Fibroblast of mammary gland (primary cell): ENCODE data around the gene USB1.

Experiments
- DNase-seq: peaks from one replicate; pipeline ENCODE4 v3.0.0-alpha.2; 2010; ENCODE audit warnings: low read depth
- H3K4me3 ChIP-seq: 2 replicates; pipeline ENCODE4 v1.5.1; 2011; ENCODE audit warnings: low read depth, mild to moderate bottlenecking, low read length, moderate library complexity; ENCODE audit not compliant: control insufficient read depth
- TF ChIP-seq, protein P1 (sequence below): conservative IDR thresholded peaks from 2 replicates; pipeline ENCODE4 v1.5.1; 2011; ENCODE audit warnings: low read depth, low read length, inconsistent platforms; ENCODE audit not compliant: control insufficient read depth, insufficient read depth

The USB1 gene, protein sequence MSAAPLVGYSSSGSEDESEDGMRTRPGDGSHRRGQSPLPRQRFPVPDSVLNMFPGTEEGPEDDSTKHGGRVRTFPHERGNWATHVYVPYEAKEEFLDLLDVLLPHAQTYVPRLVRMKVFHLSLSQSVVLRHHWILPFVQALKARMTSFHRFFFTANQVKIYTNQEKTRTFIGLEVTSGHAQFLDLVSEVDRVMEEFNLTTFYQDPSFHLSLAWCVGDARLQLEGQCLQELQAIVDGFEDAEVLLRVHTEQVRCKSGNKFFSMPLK

DNA sequence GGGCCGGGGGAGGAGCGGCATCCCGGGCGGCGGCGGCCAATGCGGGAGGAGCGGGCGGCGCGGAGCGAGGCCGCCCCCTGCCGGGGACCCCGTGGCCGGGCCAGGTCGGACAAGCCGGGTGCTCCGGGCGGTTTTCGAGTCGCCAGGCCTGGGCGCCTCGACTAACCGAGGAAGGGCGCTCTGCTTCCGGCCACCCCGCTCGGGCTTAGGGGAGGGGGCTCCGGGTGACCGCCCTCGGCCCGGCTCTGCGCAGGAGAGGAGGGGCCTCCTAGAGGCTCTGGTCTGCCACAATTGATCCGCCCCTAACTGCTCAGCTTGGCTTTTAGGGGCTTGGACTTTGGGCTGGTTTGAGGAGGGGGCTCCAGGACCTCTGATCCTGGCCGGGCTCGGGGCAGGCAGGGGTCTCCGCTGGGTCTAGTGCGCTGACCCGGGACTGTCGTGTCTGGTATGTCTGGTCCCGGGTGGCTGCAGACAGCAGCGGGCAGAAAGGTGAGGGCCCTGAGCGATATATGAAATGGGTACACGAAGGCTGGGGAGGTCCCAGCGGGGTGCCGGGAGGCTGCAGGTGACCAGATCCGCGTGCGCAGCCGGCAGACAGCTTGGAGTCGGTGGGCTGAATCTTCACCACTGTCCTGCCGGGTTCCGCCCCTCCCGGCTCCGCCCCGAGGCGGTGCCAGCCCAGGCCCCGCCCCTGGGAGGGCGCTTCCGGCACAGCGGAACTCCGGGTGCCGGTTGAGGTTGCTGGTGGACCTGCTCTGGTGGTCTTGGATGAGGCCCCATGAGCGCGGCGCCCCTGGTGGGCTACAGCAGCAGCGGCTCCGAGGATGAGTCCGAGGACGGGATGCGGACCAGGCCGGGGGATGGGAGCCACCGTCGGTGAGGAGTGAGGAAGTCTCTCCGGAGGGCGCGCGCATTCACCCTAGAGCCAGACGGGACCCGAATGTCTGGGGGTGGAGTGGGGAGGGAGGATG lies at the start of gene USB1:
Gene USB1, plus strand, starts transcription at position 702 of the 971 bp plus-strand sequence. Its CDS starts 77 bp downstream, at position 779.
- peak within 1 kb of the TSS; percentile 79 for H3K4me3 ChIP-seq
- DNase-seq: peak; percentile 69
- TF ChIP-seq, protein P1, sequence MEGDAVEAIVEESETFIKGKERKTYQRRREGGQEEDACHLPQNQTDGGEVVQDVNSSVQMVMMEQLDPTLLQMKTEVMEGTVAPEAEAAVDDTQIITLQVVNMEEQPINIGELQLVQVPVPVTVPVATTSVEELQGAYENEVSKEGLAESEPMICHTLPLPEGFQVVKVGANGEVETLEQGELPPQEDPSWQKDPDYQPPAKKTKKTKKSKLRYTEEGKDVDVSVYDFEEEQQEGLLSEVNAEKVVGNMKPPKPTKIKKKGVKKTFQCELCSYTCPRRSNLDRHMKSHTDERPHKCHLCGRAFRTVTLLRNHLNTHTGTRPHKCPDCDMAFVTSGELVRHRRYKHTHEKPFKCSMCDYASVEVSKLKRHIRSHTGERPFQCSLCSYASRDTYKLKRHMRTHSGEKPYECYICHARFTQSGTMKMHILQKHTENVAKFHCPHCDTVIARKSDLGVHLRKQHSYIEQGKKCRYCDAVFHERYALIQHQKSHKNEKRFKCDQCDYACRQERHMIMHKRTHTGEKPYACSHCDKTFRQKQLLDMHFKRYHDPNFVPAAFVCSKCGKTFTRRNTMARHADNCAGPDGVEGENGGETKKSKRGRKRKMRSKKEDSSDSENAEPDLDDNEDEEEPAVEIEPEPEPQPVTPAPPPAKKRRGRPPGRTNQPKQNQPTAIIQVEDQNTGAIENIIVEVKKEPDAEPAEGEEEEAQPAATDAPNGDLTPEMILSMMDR: no peak

DNA sequence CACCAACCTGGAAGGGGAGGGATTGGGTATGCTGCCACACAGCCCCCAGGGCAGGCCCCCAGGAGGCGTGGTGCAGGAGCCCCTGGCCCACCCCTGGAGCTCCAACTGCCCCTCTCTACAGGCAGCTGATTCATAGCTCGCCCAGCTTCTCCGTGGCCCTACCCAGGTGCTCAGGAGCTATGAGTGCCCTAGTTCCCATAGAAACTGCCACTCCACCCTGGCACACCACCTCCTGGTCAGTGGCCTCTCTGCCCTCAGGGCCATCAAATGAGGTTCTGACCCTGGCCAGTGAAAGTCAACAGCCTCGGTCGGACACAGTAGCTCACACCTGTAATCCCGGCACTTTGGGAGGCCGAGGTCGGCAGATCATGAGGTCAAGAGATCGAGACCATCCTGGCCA lies 48.3 kb upstream of the USB1 start:
- no peak for DNase-seq
- H3K4me3 ChIP-seq: no peak overlapping the region
- TF ChIP-seq, protein P1: no peak

DNA sequence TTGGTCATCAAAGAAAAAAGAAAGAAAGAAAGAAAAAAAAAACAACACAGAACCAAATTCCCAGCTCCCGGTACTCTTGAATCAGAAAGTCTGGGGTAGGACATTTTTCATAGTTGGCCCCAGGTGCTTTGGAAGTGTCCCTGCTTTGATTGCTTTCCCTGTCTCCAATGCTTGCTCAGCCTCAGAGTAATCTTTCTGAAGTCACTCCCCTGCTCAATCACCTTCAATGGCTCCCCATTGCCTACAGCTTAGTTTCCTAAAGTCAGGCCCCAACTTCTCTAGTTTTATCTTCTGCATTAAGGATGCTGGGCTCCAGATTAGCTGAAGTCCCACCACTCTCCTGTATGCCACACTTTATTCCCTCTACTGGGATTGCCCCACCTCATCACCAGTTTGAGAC lies 47.4 kb upstream of the USB1 start:
- no peak overlapping the region for H3K4me3 ChIP-seq
- no peak for DNase-seq
- TF ChIP-seq, protein P1: no peak

DNA sequence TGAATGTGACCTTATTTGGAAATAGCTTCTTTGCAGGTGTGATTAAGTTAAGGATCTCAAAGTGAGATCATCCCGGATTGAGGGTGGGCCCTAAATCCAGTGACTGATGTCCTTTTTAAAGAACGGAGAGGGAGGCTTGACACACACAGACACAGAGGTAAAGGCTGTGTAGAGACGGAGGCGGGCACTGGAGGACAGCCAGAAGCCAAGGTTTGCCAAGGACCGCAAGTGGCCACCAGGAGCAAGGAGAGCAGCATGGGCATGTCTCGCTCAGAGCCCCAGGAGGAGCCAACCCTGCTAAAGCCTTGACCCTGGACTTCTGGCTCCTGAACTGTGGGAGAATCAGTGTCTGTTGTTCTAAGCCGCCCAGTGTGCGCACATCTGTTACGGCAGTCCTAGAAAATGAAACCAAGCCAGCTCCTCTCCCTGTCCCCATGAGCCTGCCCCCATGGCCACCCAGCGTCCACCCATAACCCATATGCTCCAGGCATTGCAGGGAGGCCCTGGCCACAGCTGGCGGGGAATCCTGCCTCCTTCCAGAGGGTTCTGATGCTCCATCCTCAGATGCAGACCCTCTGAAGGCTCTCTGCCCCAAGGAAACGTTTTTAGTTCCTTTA lies 45.5 kb upstream of the USB1 start:
- no peak overlapping the region for H3K4me3 ChIP-seq
- no peak for DNase-seq
- TF ChIP-seq, protein P1: no peak

DNA sequence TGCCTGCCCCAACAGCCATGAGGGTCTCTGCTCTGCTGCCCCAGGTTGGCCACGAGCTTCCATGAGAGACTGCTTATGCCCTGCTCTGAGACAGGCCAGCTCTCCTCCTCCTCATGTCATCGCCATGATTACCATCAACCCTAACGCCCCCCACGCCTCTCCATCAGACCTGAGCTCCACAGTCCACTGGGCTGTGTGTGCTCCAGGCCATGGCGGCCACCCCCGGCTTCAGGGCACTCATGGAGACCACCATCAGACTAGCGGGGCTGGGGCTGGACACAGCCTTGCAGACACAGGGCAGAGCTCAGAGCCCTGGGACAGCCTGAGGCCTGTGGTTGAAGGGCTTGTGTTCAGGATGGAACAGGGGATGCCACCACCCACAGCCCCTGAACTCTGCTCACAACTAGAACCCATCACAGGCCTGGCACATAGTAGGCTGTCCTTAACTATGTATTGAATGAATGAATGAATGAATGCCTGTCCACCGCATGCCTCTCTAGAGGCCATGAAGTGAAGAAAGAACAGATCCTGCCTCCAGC lies 44.9 kb upstream of the USB1 start:
- TF ChIP-seq, protein P1: no peak
- no peak overlapping the region for H3K4me3 ChIP-seq
- DNase-seq: no peak

DNA sequence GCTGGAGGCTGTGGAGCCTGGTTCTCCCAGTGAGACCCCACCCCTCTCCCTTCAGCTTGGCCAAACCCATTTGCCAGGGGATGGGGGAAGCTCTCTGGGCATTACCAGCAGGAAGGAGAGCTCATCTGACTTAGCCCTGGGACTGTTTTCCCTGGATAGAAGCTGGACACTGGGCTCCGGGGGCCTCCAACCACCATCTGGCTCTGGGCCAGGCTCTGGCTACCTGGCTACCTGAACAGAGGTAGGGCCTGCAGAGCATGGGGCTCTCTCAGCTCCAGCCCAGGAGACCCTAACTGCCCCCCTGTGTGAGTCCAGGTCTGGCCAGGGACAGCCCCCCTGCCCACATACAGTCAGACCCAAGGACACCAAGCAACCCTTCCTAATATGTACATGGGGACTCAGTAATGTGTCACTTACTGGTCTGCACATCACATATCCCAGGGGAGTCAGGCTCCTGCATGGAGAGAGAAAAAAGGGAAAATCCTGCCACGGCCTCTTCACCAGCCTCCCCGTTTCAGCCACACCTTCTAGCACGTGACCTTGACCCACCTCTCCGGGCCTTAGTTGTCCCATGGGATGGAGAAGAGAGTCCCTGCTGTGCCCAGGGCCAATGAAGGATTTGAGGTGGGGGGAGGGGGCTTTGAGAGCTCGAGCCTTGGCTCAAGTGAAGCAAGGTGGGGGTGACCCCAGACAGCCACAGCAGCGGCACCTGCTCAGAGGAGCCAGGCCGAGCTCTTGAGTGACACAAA lies 44.1 kb upstream of the USB1 start:
- TF ChIP-seq, protein P1: no peak
- DNase-seq: no peak
- H3K4me3 ChIP-seq: no peak overlapping the region
